Keratinocyte (primary cell): ENCODE measurements around the gene ZNF41.

Source experiments
- EZH2 ChIP-seq: IDR thresholded peaks from one replicate; pipeline ENCODE4 v1.6.1; 2012; ENCODE audit warnings: inconsistent platforms, mild to moderate bottlenecking, low read length, moderate library complexity
- TF ChIP-seq, protein P1 (sequence below), 3 experiments: IDR thresholded peaks in 1 of 3; conservative IDR thresholded peaks in 1 of 3; optimal IDR thresholded peaks in 1 of 3; 2 replicates in 2 of 3; 3 replicates in 1 of 3; pipeline versions ENCODE3 to v1.5.1; 2011; ENCODE audit warnings: low read length in 3 of 3, mild to moderate bottlenecking in 3 of 3, moderate library complexity in 2 of 3, control low read depth in 1 of 3, inconsistent platforms in 1 of 3; ENCODE audit not compliant: insufficient read depth in 2 of 3; ENCODE audit errors: extremely low read depth in 1 of 3

DNA sequence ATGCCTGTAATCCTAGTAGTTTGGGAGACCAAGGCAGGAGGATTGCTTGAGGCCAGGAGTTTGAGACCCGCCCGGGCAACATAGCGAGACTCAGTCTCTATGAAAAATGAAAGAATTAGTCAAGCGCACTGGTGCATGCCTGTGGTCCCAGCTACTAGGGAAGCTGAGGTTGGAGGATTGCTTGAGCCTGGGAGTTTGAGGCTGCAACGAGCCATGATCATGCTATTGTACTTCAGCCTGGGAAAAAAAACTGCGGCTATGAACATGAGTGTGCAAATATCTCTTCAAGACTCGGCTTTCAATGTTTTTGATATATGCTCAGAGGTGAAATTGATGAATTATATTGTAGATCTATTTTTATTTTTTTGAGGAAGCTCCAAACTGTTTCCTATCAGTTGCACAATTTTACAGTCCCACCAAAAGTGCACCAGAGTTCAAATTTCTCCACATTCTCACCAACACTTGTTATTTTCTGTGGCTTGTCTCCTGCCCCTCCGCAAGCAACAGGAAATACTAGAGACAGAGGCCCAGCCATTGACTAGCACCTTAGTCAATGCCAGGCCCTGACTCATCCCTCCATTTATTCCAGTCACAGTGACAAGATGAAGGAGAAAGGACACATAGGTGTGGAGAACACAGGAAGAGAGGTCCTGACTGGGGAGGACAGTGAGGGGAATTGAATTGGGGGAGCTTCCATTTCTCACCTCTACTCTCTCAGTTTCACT is 33.1 kb upstream of the ZNF41 start:
- no peak for TF ChIP-seq EZH2
- TF ChIP-seq, protein P1, sequence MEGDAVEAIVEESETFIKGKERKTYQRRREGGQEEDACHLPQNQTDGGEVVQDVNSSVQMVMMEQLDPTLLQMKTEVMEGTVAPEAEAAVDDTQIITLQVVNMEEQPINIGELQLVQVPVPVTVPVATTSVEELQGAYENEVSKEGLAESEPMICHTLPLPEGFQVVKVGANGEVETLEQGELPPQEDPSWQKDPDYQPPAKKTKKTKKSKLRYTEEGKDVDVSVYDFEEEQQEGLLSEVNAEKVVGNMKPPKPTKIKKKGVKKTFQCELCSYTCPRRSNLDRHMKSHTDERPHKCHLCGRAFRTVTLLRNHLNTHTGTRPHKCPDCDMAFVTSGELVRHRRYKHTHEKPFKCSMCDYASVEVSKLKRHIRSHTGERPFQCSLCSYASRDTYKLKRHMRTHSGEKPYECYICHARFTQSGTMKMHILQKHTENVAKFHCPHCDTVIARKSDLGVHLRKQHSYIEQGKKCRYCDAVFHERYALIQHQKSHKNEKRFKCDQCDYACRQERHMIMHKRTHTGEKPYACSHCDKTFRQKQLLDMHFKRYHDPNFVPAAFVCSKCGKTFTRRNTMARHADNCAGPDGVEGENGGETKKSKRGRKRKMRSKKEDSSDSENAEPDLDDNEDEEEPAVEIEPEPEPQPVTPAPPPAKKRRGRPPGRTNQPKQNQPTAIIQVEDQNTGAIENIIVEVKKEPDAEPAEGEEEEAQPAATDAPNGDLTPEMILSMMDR (optimal IDR thresholded peaks at IDR 0.05 in 1 of 3, IDR thresholded peaks at IDR 0.05 in 1 of 3, conservative IDR thresholded peaks at IDR 0.05 in 1 of 3; ENCODE audit: extremely low read depth in 1 of 3, insufficient read depth in 2 of 3, low read length in 3 of 3), result no peak
